ENCODE measurements around the gene ZMYM5.
"Not testable (repeated sequence)": the region's sequence is repeated elsewhere in the genome, so short reads cannot be mapped to it uniquely, and the experiment has no call there.

Gene ZMYM5

GRCh38 chr13:19818223-19818842 lies 45.1 kb downstream of the ZMYM5 start:
- DNase-seq: no peak

- DNase-seq: no peak
Observed at GRCh38 chr13:19817510-19818158, 45.8 kb downstream of the ZMYM5 start.

- no peak for DNase-seq
Observed at GRCh38 chr13:19817106-19817505, 46.3 kb downstream of the ZMYM5 start.

GRCh38 chr13:19815842-19816241 lies 47.6 kb downstream of the ZMYM5 start:
- DNase-seq: not testable (repeated sequence)

- no peak for DNase-seq
Observed at GRCh38 chr13:19810996-19811881, 52.2 kb downstream of the ZMYM5 start.

- no peak for DNase-seq
Observed at GRCh38 chr13:19810151-19810550, 53.3 kb downstream of the ZMYM5 start.

GRCh38 chr13:19805765-19806164 lies 57.7 kb downstream of the ZMYM5 start:
- no peak for DNase-seq

GRCh38 chr13:19795956-19796355 lies 67.5 kb downstream of the ZMYM5 start:
- no peak for DNase-seq

- no peak for DNase-seq
Observed at GRCh38 chr13:19794631-19795030, 68.8 kb downstream of the ZMYM5 start.

- DNase-seq: no peak
Observed at GRCh38 chr13:19791953-19792537, 71.4 kb downstream of the ZMYM5 start.

GRCh38 chr13:19782727-19783682 lies 80.4 kb downstream of the ZMYM5 start, which contains the start of gene PSPC1:
Gene PSPC1, minus strand, starts transcription at chr13:19782945. Its CDS starts 188 bp downstream, at chr13:19782757.
- peak; percentile 95 for DNase-seq

- peak; percentile 43 for DNase-seq
Observed at GRCh38 chr13:19782049-19782726, 81.3 kb downstream of the ZMYM5 start.

GRCh38 chr13:19781526-19781925 lies 81.9 kb downstream of the ZMYM5 start:
- no peak for DNase-seq

GRCh38 chr13:19780753-19781418 lies 82.6 kb downstream of the ZMYM5 start:
- DNase-seq: not testable (repeated sequence)

Data from NCI-H526 treated with DMSO at 0.1 percent for 48 hours (cell line).